Parathyroid adenoma (tissue), 2 donors: Measurements from ENCODE around the gene SYT12.

ENCODE experiments used
- H2AFZ ChIP-seq: fragments of 300-600 bp; sonication (generic); one replicate; pipeline ENCODE4 v1.7.0; 2017; ENCODE audit warnings: antibody characterized with exemption, mild to moderate bottlenecking
- H3K27ac ChIP-seq: fragments of 300-600 bp; sonication (generic); one replicate; pipeline ENCODE4 v1.7.0; 2017
- H3K27me3 ChIP-seq: fragments of 300-600 bp; sonication (generic); one replicate; pipeline ENCODE4 v1.7.0; 2017; ENCODE audit warnings: low read length; ENCODE audit not compliant: control insufficient read depth, insufficient read depth
- H3K36me3 ChIP-seq: fragments of 300-600 bp; sonication (generic); one replicate; pipeline ENCODE4 v1.7.0; 2017; ENCODE audit warnings: low read length; ENCODE audit not compliant: control insufficient read depth, insufficient read depth
- H3K4me1 ChIP-seq: fragments of 300-600 bp; sonication (generic); one replicate; pipeline ENCODE4 v1.7.0; 2017; ENCODE audit warnings: control low read depth
- H3K4me2 ChIP-seq: fragments of 300-600 bp; sonication (generic); one replicate; pipeline ENCODE4 v1.7.0; 2017; ENCODE audit warnings: low read length
- H3K4me3 ChIP-seq: fragments of 300-600 bp; sonication (generic); one replicate; pipeline ENCODE4 v1.7.0; 2017; ENCODE audit warnings: low read depth, low read length
- H3K79me2 ChIP-seq: fragments of 300-600 bp; sonication (generic); one replicate; pipeline ENCODE4 v1.7.0; 2017; ENCODE audit warnings: control low read depth
- H3K9ac ChIP-seq: fragments of 300-600 bp; sonication (generic); one replicate; pipeline ENCODE4 v1.7.0; 2017; ENCODE audit warnings: mild to moderate bottlenecking
- H3K9me3 ChIP-seq: fragments of 300-600 bp; sonication (generic); one replicate; pipeline ENCODE4 v1.7.0; 2017; ENCODE audit warnings: low read length; ENCODE audit not compliant: control insufficient read depth
- TF ChIP-seq, protein P1 (sequence below): fragments of 300-600 bp; sonication (generic); IDR thresholded peaks from one replicate; pipeline ENCODE4 v1.7.0; 2017; ENCODE audit warnings: antibody characterized with exemption, mild to moderate bottlenecking
- donor health status: primary hyperparathyroidism.

Gene SYT12

DNA sequence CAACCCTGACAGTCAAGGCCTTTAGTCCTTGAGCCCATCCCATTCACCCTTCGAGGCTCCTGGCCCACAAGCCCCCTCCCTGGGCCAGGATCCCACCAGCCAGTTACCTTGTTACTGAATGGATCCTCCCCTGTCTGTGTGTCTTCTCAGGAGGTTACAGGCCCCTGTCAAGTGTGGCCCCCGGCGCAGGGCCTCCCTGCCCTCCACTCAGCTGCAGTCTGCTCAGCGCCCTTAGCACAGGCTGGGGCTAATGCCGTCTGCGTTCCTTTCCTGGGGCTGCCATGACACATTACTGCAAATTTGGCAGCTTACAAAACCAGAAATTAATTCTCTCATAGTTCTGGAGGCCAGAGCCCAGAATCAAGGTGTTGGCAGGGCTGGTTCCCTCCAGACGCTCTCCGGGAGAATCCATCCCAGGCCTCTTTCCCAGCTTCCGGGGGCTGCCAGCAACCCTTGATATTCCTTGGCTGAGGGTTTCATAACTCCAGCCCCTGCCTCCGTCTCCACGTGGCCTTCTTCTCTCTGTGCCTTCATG is 9.4 kb upstream of the SYT12 start:
- Histone ChIP-seq H3K9ac (no peak overlapping the region), H3K4me1 (no peaks in the 10 kb centered on the region), H3K27me3 (no peaks in the 10 kb centered on the region), H3K4me2 (no peak overlapping the region), H3K79me2 (no peaks in the 10 kb centered on the region), H3K4me3 (no peak overlapping the region), H2AFZ (no peak overlapping the region), H3K36me3 (no peaks in the 10 kb centered on the region), H3K27ac (no peak overlapping the region), H3K9me3 (no peaks in the 10 kb centered on the region)
- TF ChIP-seq, protein P1, sequence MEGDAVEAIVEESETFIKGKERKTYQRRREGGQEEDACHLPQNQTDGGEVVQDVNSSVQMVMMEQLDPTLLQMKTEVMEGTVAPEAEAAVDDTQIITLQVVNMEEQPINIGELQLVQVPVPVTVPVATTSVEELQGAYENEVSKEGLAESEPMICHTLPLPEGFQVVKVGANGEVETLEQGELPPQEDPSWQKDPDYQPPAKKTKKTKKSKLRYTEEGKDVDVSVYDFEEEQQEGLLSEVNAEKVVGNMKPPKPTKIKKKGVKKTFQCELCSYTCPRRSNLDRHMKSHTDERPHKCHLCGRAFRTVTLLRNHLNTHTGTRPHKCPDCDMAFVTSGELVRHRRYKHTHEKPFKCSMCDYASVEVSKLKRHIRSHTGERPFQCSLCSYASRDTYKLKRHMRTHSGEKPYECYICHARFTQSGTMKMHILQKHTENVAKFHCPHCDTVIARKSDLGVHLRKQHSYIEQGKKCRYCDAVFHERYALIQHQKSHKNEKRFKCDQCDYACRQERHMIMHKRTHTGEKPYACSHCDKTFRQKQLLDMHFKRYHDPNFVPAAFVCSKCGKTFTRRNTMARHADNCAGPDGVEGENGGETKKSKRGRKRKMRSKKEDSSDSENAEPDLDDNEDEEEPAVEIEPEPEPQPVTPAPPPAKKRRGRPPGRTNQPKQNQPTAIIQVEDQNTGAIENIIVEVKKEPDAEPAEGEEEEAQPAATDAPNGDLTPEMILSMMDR: no peak

DNA sequence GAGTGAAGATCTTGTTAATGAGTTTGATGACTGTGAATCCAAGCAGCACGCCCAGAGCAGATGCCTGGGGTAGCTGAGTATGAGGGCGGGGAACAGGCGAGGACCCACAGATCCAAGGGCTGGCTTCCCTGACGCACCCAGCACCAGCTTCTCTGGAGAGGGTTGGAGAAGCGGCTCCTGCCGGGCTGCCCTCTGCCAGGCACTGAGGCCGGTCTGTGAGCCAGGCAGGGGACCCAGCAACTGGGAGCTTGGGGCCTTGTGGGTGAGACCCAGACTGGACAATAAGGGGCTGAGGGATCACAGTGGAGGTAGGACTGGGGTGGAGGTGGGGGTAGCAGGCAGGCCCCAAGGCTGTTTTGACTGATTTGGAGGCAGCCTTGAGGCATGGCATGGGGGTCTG is 8.6 kb upstream of the SYT12 start:
- Histone ChIP-seq H3K27ac (no peak overlapping the region), H3K27me3 (no peaks in the 10 kb centered on the region), H3K79me2 (no peaks in the 10 kb centered on the region), H2AFZ (no peak overlapping the region), H3K36me3 (no peaks in the 10 kb centered on the region), H3K4me2 (no peak overlapping the region), H3K9ac (no peak overlapping the region), H3K4me1 (no peaks in the 10 kb centered on the region), H3K9me3 (no peaks in the 10 kb centered on the region), H3K4me3 (no peak overlapping the region)
- TF ChIP-seq, protein P1: no peak

DNA sequence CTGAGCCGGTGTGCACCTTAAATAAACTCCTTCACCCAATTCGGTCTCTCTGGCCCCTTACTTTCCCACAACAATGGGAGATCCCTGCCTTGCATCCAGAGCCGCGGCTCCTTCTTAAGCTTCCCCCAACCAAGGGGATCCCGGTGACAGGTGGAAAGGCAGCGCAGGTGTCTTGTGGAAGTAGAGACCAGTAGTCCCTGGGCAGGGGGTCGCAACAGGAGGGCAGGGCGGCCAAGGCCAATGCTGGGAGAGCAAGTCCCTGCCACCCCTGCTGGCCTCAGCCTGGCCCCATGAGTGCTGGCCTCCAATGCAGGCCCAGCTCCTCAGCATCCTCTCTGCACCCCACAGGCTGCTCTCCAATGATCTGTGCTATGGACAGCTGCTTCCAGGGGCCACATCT is 7.9 kb upstream of the SYT12 start:
- no peaks in the 10 kb centered on the region for H3K27me3 ChIP-seq
- no peak overlapping the region for H3K27ac ChIP-seq
- no peaks in the 10 kb centered on the region for H3K4me1 ChIP-seq
- H3K9me3 ChIP-seq: no peaks in the 10 kb centered on the region
- H3K36me3 ChIP-seq: no peaks in the 10 kb centered on the region
- H3K9ac ChIP-seq: no peak overlapping the region
- no peak overlapping the region for H3K4me3 ChIP-seq
- H3K4me2 ChIP-seq: no peak overlapping the region
- TF ChIP-seq, protein P1: no peak
- H3K79me2 ChIP-seq: no peaks in the 10 kb centered on the region
- no peak overlapping the region for H2AFZ ChIP-seq

DNA sequence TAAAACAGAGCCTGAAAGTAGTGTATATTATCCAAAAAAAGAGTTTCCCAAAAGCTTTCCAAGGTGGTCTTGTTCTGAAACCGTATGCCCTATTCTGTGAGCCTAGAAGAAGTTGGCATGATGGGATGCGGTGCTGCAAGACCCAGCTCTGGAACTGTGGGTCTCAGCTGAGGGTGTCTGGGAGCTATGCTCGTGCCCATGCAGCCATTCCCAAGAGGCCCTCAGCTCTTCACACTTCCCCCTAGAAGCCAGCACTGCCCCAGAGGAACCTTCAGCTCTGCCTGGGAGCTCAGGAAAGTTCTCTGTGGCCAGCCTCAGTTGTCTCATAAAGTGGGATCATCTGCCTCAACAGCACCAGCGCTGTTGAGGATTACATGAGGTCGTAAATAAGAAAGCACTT is 6.4 kb upstream of the SYT12 start:
- no peak overlapping the region for H3K9ac ChIP-seq
- H2AFZ ChIP-seq: no peak overlapping the region
- no peak overlapping the region for H3K4me2 ChIP-seq
- no peaks in the 10 kb centered on the region for H3K27me3 ChIP-seq
- no peaks in the 10 kb centered on the region for H3K9me3 ChIP-seq
- no peaks in the 10 kb centered on the region for H3K36me3 ChIP-seq
- no peak overlapping the region for H3K4me3 ChIP-seq
- H3K27ac ChIP-seq: no peak overlapping the region
- no peaks in the 10 kb centered on the region for H3K79me2 ChIP-seq
- no peaks in the 10 kb centered on the region for H3K4me1 ChIP-seq
- TF ChIP-seq, protein P1: no peak

DNA sequence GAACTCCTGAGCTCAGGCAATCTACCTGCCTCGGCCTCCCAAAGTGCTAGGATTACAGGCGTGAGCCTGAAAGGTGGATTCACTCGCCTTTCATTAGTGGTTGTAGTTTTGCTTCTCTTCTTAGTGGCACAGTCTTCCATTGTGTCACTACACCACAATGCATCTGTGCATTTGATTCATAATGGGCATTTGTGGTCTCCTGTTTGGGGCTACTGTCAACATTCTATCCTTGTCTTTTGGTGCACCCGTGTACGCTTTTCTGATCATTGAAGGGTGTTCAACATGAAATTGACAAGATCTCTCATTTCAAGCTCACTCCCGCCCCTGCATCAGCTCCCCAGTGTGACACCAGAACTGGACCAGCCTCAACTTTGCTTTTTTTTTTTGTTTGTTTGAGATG is 2.0 kb upstream of the SYT12 start:
- no peak overlapping the region for H3K4me3 ChIP-seq
- H3K27ac ChIP-seq: no peak overlapping the region
- H3K9ac ChIP-seq: no peak overlapping the region
- peaks cover 8% of the 10 kb centered on the region for H3K4me1 ChIP-seq
- no peaks in the 10 kb centered on the region for H3K36me3 ChIP-seq
- H2AFZ ChIP-seq: no peak overlapping the region
- H3K27me3 ChIP-seq: no peaks in the 10 kb centered on the region
- H3K79me2 ChIP-seq: peaks cover 13% of the 10 kb centered on the region
- TF ChIP-seq, protein P1: no peak
- H3K4me2 ChIP-seq: no peak overlapping the region
- no peaks in the 10 kb centered on the region for H3K9me3 ChIP-seq
